ENCODE measurements around the gene EIF3I.

DNA sequence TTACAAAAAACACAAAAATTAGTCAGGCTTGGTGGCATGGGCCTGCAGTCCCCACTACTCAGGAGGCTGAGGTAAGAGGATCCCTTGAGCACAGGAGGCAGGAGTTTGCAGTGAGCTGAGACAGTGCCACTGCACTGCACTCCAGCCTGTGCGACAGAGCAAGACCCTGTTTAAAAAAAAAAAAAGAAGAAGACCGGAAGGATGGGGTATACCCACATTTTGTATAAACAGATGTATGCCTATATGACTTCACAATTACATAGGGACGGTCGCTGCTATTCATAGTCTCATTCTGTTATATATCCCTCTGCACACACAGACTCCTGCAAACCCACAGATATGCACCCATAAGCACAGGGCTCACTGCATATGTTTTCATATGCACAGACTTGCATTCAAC is 41.5 kb downstream of the EIF3I start:
- TF ChIP-seq, protein P1, sequence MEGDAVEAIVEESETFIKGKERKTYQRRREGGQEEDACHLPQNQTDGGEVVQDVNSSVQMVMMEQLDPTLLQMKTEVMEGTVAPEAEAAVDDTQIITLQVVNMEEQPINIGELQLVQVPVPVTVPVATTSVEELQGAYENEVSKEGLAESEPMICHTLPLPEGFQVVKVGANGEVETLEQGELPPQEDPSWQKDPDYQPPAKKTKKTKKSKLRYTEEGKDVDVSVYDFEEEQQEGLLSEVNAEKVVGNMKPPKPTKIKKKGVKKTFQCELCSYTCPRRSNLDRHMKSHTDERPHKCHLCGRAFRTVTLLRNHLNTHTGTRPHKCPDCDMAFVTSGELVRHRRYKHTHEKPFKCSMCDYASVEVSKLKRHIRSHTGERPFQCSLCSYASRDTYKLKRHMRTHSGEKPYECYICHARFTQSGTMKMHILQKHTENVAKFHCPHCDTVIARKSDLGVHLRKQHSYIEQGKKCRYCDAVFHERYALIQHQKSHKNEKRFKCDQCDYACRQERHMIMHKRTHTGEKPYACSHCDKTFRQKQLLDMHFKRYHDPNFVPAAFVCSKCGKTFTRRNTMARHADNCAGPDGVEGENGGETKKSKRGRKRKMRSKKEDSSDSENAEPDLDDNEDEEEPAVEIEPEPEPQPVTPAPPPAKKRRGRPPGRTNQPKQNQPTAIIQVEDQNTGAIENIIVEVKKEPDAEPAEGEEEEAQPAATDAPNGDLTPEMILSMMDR (IDR thresholded peaks at IDR 0.05) = no peak
- no peak for TF ChIP-seq EP300 (IDR thresholded peaks at IDR 0.05)
